OCI-LY7 (cell line): ENCODE measurements around the gene TSPAN19. TPM values are rescaled to one million over a fixed set of nuclear protein-coding genes. Genes with fewer than 3 reads are reported as not detected.

Experiments
- Bru-seq: library from RNA; stranded (reverse); fragments of 400-500 nt; gene quantifications from one replicate; lab custom pipeline; 2021; lab: Mats Ljungman, UMichigan
- BruChase-seq, 2 experiments: library from RNA; stranded (reverse); fragments of 400-500 nt; gene quantifications; one replicate each; lab custom pipeline; 2021; lab: Mats Ljungman, UMichigan
- BruUV-seq: library from RNA; stranded (reverse); fragments of 400-500 nt; replicated peaks from 2 replicates; lab custom pipeline; 2021; lab: Mats Ljungman, UMichigan
- CTCF ChIA-PET: fragments of 300-600 bp; sonication (Branson Sonifier 250); formaldehyde crosslinking; loops from one replicate; lab custom pipeline; 2022; ENCODE audit warnings: antibody characterized with exemption; ENCODE audit not compliant: unreplicated experiment; lab: Charles Lee
- POLR2A ChIA-PET: fragments of 300-600 bp; sonication (Branson Sonifier 250); formaldehyde crosslinking; loops from one replicate; lab custom pipeline; 2022; ENCODE audit warnings: antibody characterized with exemption; lab: Charles Lee
- DNase-seq: peaks from one replicate; pipeline ENCODE4 v3.0.0-alpha.2; 2015; ENCODE audit warnings: low spot score
- H2AFZ ChIP-seq: fragments of 200-600 bp; sonication (generic), shearing (Covaris generic); 2 replicates; pipeline ENCODE4 v1.6.1; 2014; ENCODE audit warnings: mild to moderate bottlenecking, antibody characterized with exemption, low read length, moderate library complexity
- H3K27ac ChIP-seq: fragments of 200-600 bp; sonication (generic); 2 replicates; pipeline ENCODE4 v1.5.1; 2014; ENCODE audit warnings: mixed run types, low read depth, mild to moderate bottlenecking, moderate library complexity, low read length, inconsistent platforms; ENCODE audit not compliant: poor library complexity, severe bottlenecking
- H3K36me3 ChIP-seq: fragments of 200-600 bp; sonication (generic); 2 replicates; pipeline ENCODE4 v1.6.1; 2014; ENCODE audit warnings: mild to moderate bottlenecking, antibody characterized with exemption, low read length, moderate library complexity, mixed read lengths; ENCODE audit not compliant: insufficient read depth
- H3K4me1 ChIP-seq: fragments of 200-600 bp; sonication (generic); 2 replicates; pipeline ENCODE4 v1.5.1; 2014; ENCODE audit warnings: mild to moderate bottlenecking, low read length; ENCODE audit not compliant: insufficient read depth, poor library complexity, severe bottlenecking
- H3K4me2 ChIP-seq: fragments of 200-600 bp; sonication (generic); 2 replicates; pipeline ENCODE4 v1.6.1; 2014; ENCODE audit warnings: mild to moderate bottlenecking, low read length
- H3K4me3 ChIP-seq: fragments of 200-600 bp; sonication (generic); 2 replicates; pipeline ENCODE4 v1.5.1; 2014; ENCODE audit warnings: mild to moderate bottlenecking, low read depth, low read length; ENCODE audit not compliant: poor library complexity, severe bottlenecking
- H3K79me2 ChIP-seq: fragments of 200-600 bp; sonication (generic); 2 replicates; pipeline ENCODE4 v1.6.1; 2016; ENCODE audit warnings: low read depth, mild to moderate bottlenecking, low read length, moderate library complexity, mixed read lengths; ENCODE audit not compliant: insufficient read depth
- H3K9me2 ChIP-seq: fragments of 200-600 bp; sonication (generic); 2 replicates; pipeline ENCODE4 v1.6.1; 2016; ENCODE audit warnings: mild to moderate bottlenecking, low read length, mixed read lengths; ENCODE audit not compliant: insufficient read depth
- H3K9me3 ChIP-seq: fragments of 200-600 bp; sonication (generic); 2 replicates; pipeline ENCODE4 v1.6.1; 2014; ENCODE audit warnings: mild to moderate bottlenecking, mixed run types, low read length, mixed read lengths
- H4K20me1 ChIP-seq: fragments of 200-600 bp; sonication (generic); 2 replicates; pipeline ENCODE4 v1.6.1; 2014; ENCODE audit warnings: mild to moderate bottlenecking, antibody characterized with exemption, low read length, moderate library complexity, mixed read lengths; ENCODE audit not compliant: insufficient read depth
- CTCF ChIP-seq: fragments of 200-600 bp; sonication (generic); conservative IDR thresholded peaks from 2 replicates; pipeline ENCODE4 v1.5.1; 2014; ENCODE audit warnings: mild to moderate bottlenecking, antibody characterized with exemption, low read length, moderate library complexity, mixed read lengths
- EZH2phosphoT487 ChIP-seq: fragments of 200-600 bp; sonication (generic); IDR thresholded peaks from 2 replicates; pipeline ENCODE4 v1.6.1; 2018; ENCODE audit warnings: low read depth, borderline replicate concordance, mild to moderate bottlenecking, mixed run types, antibody characterized with exemption, low read length, moderate library complexity, mixed read lengths
- intact Hi-C: fragments of 100-400 bp; cut with micrococcal nuclease; formaldehyde crosslinking; loops from one replicate; pipeline ENCODE4 v1.10.0; 2022; ENCODE audit not compliant: unreplicated experiment
- long read RNA-seq: library from polyadenylated mRNA; stranded (forward); transcript quantifications from one replicate; pipeline ENCODE4 v2.0.0, GENCODE V29; 2022
- total RNA-seq, 2 experiments: library from RNA; depleted of rRNA in 1 of 2; stranded (reverse); fragments of >200 nt in 1 of 2; shearing (Covaris generic) in 1 of 2; gene quantifications; 2 replicates each; pipeline ENCODE4 v1.2.3, GENCODE V29; 2014 to 2022

TSPAN19 gene
- total RNA-seq (2014; rRNA removed; shearing (Covaris generic)) (not detected in 2 replicates), total RNA-seq (2022) (not detected in 2 replicates), Bru-seq, nascent RNA (not detected), BruChase-seq, experiment 1, labeled RNA remaining after a 6-hour chase (not detected), BruChase-seq, experiment 2, labeled RNA remaining after a 2-hour chase (not detected)
- long read RNA-seq = 0 reads

GRCh38 chr12:85036234-85036707 lies at the start of gene TSPAN19, which contains the start of gene LRRIQ1:
Gene TSPAN19 (minus strand): TSS chr12:85036277. CDS start chr12:85029946, 6,331 bp downstream.
Gene LRRIQ1 (plus strand): TSS chr12:85036351. CDS start chr12:85038177, 1,826 bp downstream.
- H2AFZ ChIP-seq = no peak within 1 kb of the TSS
- H3K4me3 ChIP-seq = no peak within 1 kb of the TSS
- BruUV-seq = no TSS peak
- CTCF ChIA-PET = no interaction called here
- no peaks in the 10 kb centered on the region for H3K79me2 ChIP-seq
- H3K4me1 ChIP-seq = no peaks in the 10 kb centered on the region
- no peaks in the 10 kb centered on the region for H3K36me3 ChIP-seq
- H3K9me3 ChIP-seq = no peaks in the 10 kb centered on the region
- POLR2A ChIA-PET = interaction anchor here (1.0 kb wide), 1 partner anchor 14 kb away, joined by 3 read pairs; no protein-coding TSS in a partner anchor
- no peaks in the 10 kb centered on the region for H4K20me1 ChIP-seq
- H3K9me2 ChIP-seq = no peaks in the 10 kb centered on the region
- intact Hi-C loops = no loop called here
- no peak within 1 kb of the TSS for H3K27ac ChIP-seq
- TF ChIP-seq EZH2phosphoT487 (no peak), CTCF (no peak)
- DNase-seq = peak; percentile 1
- no peak within 1 kb of the TSS for H3K4me2 ChIP-seq

GRCh38 chr12:85085066-85085465 lies 49.0 kb upstream of the TSPAN19 start:
- H3K4me1 ChIP-seq = no peaks in the 10 kb centered on the region
- no peaks in the 10 kb centered on the region for H4K20me1 ChIP-seq
- H3K4me2 ChIP-seq = no peak overlapping the region
- H3K9me2 ChIP-seq = no peaks in the 10 kb centered on the region
- H3K36me3 ChIP-seq = no peaks in the 10 kb centered on the region
- no TSS peak for BruUV-seq
- no peak for DNase-seq
- intact Hi-C loops = no loop called here
- ChIA-PET CTCF (no interaction called here), POLR2A (no interaction called here)
- no peak overlapping the region for H3K4me3 ChIP-seq
- no peaks in the 10 kb centered on the region for H3K79me2 ChIP-seq
- no peak overlapping the region for H2AFZ ChIP-seq
- TF ChIP-seq CTCF = no peak
- no peak for TF ChIP-seq EZH2phosphoT487
- no peak overlapping the region for H3K27ac ChIP-seq
- H3K9me3 ChIP-seq = no peaks in the 10 kb centered on the region
